ENCODE data around the gene ZNF408. TPM values are rescaled to one million over a fixed set of nuclear protein-coding genes. Genes with fewer than 3 reads are reported as not detected.

Gene ZNF408
- total RNA-seq, 1 donor from 2014 or later: 5.1 TPM

GRCh38 chr11:46726206-46726862 lies 25.5 kb downstream of the ZNF408 start:
- DNase-seq (ENCODE audit: low read depth, low spot score): no peak

GRCh38 chr11:46727952-46728658 lies 27.3 kb downstream of the ZNF408 start:
- DNase-seq (ENCODE audit: low read depth, low spot score): no peak

GRCh38 chr11:46728659-46729040 lies 27.8 kb downstream of the ZNF408 start:
- no peak for DNase-seq (ENCODE audit: low read depth, low spot score)

- no peak for DNase-seq (ENCODE audit: low read depth, low spot score)
Measured at GRCh38 chr11:46729110-46730027, 28.5 kb downstream of the ZNF408 start.

- DNase-seq (ENCODE audit: low read depth, low spot score): no peak
Measured at GRCh38 chr11:46731545-46731944, 30.7 kb downstream of the ZNF408 start.

- DNase-seq (ENCODE audit: low read depth, low spot score): no peak
Measured at GRCh38 chr11:46733234-46733633, 32.4 kb downstream of the ZNF408 start.

- no peak for DNase-seq (ENCODE audit: low read depth, low spot score)
Measured at GRCh38 chr11:46736146-46736545, 35.3 kb downstream of the ZNF408 start.

GRCh38 chr11:46736615-46737014 lies 35.8 kb downstream of the ZNF408 start:
- DNase-seq (ENCODE audit: low read depth, low spot score): no peak

- DNase-seq (ENCODE audit: low read depth, low spot score): no peak
Measured at GRCh38 chr11:46737699-46738098, 36.9 kb downstream of the ZNF408 start.

GRCh38 chr11:46738887-46739286 lies 38.1 kb downstream of the ZNF408 start:
- DNase-seq (ENCODE audit: low read depth, low spot score): no peak

GRCh38 chr11:46741600-46742484 lies 41.0 kb downstream of the ZNF408 start:
- no peak for DNase-seq (ENCODE audit: low read depth, low spot score)

- DNase-seq (ENCODE audit: low read depth, low spot score): no peak
Measured at GRCh38 chr11:46743043-46743442, 42.2 kb downstream of the ZNF408 start.

GRCh38 chr11:46743693-46744339 lies 43.0 kb downstream of the ZNF408 start:
- no peak for DNase-seq (ENCODE audit: low read depth, low spot score)

- DNase-seq (ENCODE audit: low read depth, low spot score): no peak
Measured at GRCh38 chr11:46745328-46745727, 44.5 kb downstream of the ZNF408 start.

GRCh38 chr11:46745995-46746394 lies 45.2 kb downstream of the ZNF408 start:
- no peak for DNase-seq (ENCODE audit: low read depth, low spot score)

GRCh38 chr11:46747150-46747549 lies 46.3 kb downstream of the ZNF408 start:
- no peak for DNase-seq (ENCODE audit: low read depth, low spot score)

Data from pulmonary artery endothelial cell (primary cell).